ENCODE results near the gene CAB39L.
A peak's percentile ranks its signal among the peaks of the same experiment; 100 is the strongest.

The CAB39L gene

GRCh38 chr13:49373716-49374115 lies 70.1 kb downstream of the CAB39L start:
- Histone ChIP-seq H3K4me2 (no peak overlapping the region), H3K4me1 (peaks cover 3 to 23% (median 11%) of the 10 kb centered on the region in 10 experiments; a peak in 17 of 20 replicates), H3K9me3 (replicated peaks in 1 of 11) (no peaks in the 10 kb centered on the region), H3K27me3 (no peaks in the 10 kb centered on the region), H3K9ac (no peak overlapping the region), H4K20me1 (no peaks in the 10 kb centered on the region), H3K36me3 (peaks cover 0 to 3% (median 0%) of the 10 kb centered on the region in 11 experiments; a peak in 2 of 22 replicates), H3K27ac (no peak overlapping the region), H3K4me3 (no peak overlapping the region)
- TF ChIP-seq Cebpa-rat (IDR thresholded peaks at IDR 0.05) = no peak

GRCh38 chr13:49371943-49372613 lies 71.8 kb downstream of the CAB39L start:
- H3K9ac ChIP-seq = no peak overlapping the region
- H3K27me3 ChIP-seq = no peaks in the 10 kb centered on the region
- H3K4me1 ChIP-seq = peaks cover 3 to 23% (median 11%) of the 10 kb centered on the region in 10 experiments; a peak in 17 of 20 replicates
- no peaks in the 10 kb centered on the region for H3K9me3 ChIP-seq (replicated peaks in 1 of 11)
- H3K36me3 ChIP-seq = peaks cover 0 to 3% (median 0%) of the 10 kb centered on the region in 11 experiments; a peak in 2 of 22 replicates
- H4K20me1 ChIP-seq = no peaks in the 10 kb centered on the region
- H3K4me3 ChIP-seq = no peak overlapping the region
- H3K4me2 ChIP-seq = peak overlapping the region in 7 of 11 experiments; percentile 7 to 54 (median 25); a peak in 10 of 22 replicates
- TF ChIP-seq Cebpa-rat (IDR thresholded peaks at IDR 0.05) = no peak
- no peak overlapping the region for H3K27ac ChIP-seq

GRCh38 chr13:49370371-49370770 lies 73.5 kb downstream of the CAB39L start:
- no peak overlapping the region for H3K9ac ChIP-seq
- H3K4me3 ChIP-seq = no peak overlapping the region
- peaks cover 0 to 3% (median 0%) of the 10 kb centered on the region in 11 experiments; a peak in 2 of 22 replicates for H3K9me3 ChIP-seq (replicated peaks in 1 of 11)
- no peaks in the 10 kb centered on the region for H3K27me3 ChIP-seq
- TF ChIP-seq Cebpa-rat (IDR thresholded peaks at IDR 0.05) = no peak
- no peaks in the 10 kb centered on the region; a peak in 1 of 22 replicates for H3K36me3 ChIP-seq
- H3K4me1 ChIP-seq = peaks cover 3 to 23% (median 11%) of the 10 kb centered on the region in 10 experiments; a peak in 17 of 20 replicates
- no peaks in the 10 kb centered on the region for H4K20me1 ChIP-seq
- H3K4me2 ChIP-seq = no peak overlapping the region
- no peak overlapping the region for H3K27ac ChIP-seq

- H4K20me1 ChIP-seq = no peaks in the 10 kb centered on the region
- no peak overlapping the region for H3K4me2 ChIP-seq
- H3K9ac ChIP-seq = no peak overlapping the region
- H3K9me3 ChIP-seq (replicated peaks in 1 of 11) = peaks cover 0 to 8% (median 3%) of the 10 kb centered on the region in 11 experiments; a peak in 9 of 22 replicates
- H3K4me3 ChIP-seq = no peak overlapping the region
- no peaks in the 10 kb centered on the region for H3K27me3 ChIP-seq
- H3K4me1 ChIP-seq = peaks cover 3 to 23% (median 11%) of the 10 kb centered on the region in 10 experiments; a peak in 17 of 20 replicates
- no peak overlapping the region for H3K27ac ChIP-seq
- no peaks in the 10 kb centered on the region; a peak in 1 of 22 replicates for H3K36me3 ChIP-seq
- no peak for TF ChIP-seq Cebpa-rat (IDR thresholded peaks at IDR 0.05)
These were observed 74.0 kb downstream of the CAB39L start for GRCh38 chr13:49369866-49370265.

- no peak overlapping the region for H3K27ac ChIP-seq
- peaks cover 7 to 20% (median 13%) of the 10 kb centered on the region in 11 experiments for H3K9me3 ChIP-seq (replicated peaks in 1 of 11)
- H3K27me3 ChIP-seq = no peaks in the 10 kb centered on the region
- no peak overlapping the region for H3K9ac ChIP-seq
- peaks cover 0 to 18% (median 10%) of the 10 kb centered on the region in 10 experiments; a peak in 10 of 20 replicates for H3K4me1 ChIP-seq
- no peak for TF ChIP-seq Cebpa-rat (IDR thresholded peaks at IDR 0.05)
- H4K20me1 ChIP-seq = no peaks in the 10 kb centered on the region
- no peak overlapping the region for H3K4me3 ChIP-seq
- peaks cover 0 to 7% (median 2%) of the 10 kb centered on the region in 11 experiments; a peak in 8 of 22 replicates for H3K36me3 ChIP-seq
- H3K4me2 ChIP-seq = no peak overlapping the region
These were observed 75.2 kb downstream of the CAB39L start for GRCh38 chr13:49368688-49369087.

GRCh38 chr13:49367640-49368422 lies 76.0 kb downstream of the CAB39L start:
- Histone ChIP-seq H3K27me3 (no peaks in the 10 kb centered on the region), H3K9ac (no peak overlapping the region), H3K4me1 (peaks cover 0 to 16% (median 10%) of the 10 kb centered on the region in 10 experiments; a peak in 10 of 20 replicates), H3K36me3 (peaks cover 0 to 16% (median 7%) of the 10 kb centered on the region in 11 experiments; a peak in 10 of 22 replicates), H3K4me2 (no peak overlapping the region), H3K27ac (no peak overlapping the region), H3K4me3 (no peak overlapping the region), H4K20me1 (no peaks in the 10 kb centered on the region), H3K9me3 (replicated peaks in 1 of 11) (peaks cover 15 to 28% (median 21%) of the 10 kb centered on the region in 11 experiments)
- TF ChIP-seq Cebpa-rat (IDR thresholded peaks at IDR 0.05) = no peak

GRCh38 chr13:49366841-49367240 lies 77.0 kb downstream of the CAB39L start:
- no peaks in the 10 kb centered on the region for H4K20me1 ChIP-seq
- H3K4me2 ChIP-seq = no peak overlapping the region
- H3K4me1 ChIP-seq = peaks cover 0 to 6% (median 3%) of the 10 kb centered on the region in 10 experiments; a peak in 10 of 20 replicates
- TF ChIP-seq Cebpa-rat (IDR thresholded peaks at IDR 0.05) = no peak
- peaks cover 15 to 34% (median 27%) of the 10 kb centered on the region in 11 experiments for H3K9me3 ChIP-seq (replicated peaks in 1 of 11)
- H3K9ac ChIP-seq = no peak overlapping the region
- no peak overlapping the region for H3K27ac ChIP-seq
- H3K27me3 ChIP-seq = no peaks in the 10 kb centered on the region
- H3K36me3 ChIP-seq = peaks cover 0 to 18% (median 7%) of the 10 kb centered on the region in 11 experiments; a peak in 10 of 22 replicates
- H3K4me3 ChIP-seq = no peak overlapping the region

- no peak for TF ChIP-seq Cebpa-rat (IDR thresholded peaks at IDR 0.05)
- Histone ChIP-seq H3K27ac (no peak overlapping the region), H3K27me3 (no peaks in the 10 kb centered on the region), H3K4me1 (peaks cover 0 to 6% (median 3%) of the 10 kb centered on the region in 10 experiments; a peak in 4 of 20 replicates), H3K9ac (no peak overlapping the region), H3K9me3 (replicated peaks in 1 of 11) (peaks cover 10 to 27% (median 17%) of the 10 kb centered on the region in 11 experiments; a peak in 21 of 22 replicates), H4K20me1 (no peaks in the 10 kb centered on the region), H3K4me3 (no peak overlapping the region), H3K4me2 (no peak overlapping the region), H3K36me3 (peaks cover 0 to 45% (median 14%) of the 10 kb centered on the region in 11 experiments; a peak in 11 of 22 replicates)
These were observed 86.2 kb downstream of the CAB39L start for GRCh38 chr13:49357694-49358093.

- H3K9me3 ChIP-seq (replicated peaks in 1 of 11) = peaks cover 9 to 24% (median 12%) of the 10 kb centered on the region in 11 experiments; a peak in 19 of 22 replicates
- H3K36me3 ChIP-seq = peaks cover 0 to 46% (median 14%) of the 10 kb centered on the region in 11 experiments; a peak in 11 of 22 replicates
- H3K9ac ChIP-seq = no peak overlapping the region
- H3K4me2 ChIP-seq = peak overlapping the region in 1 of 11 experiments; percentile 22; a peak in 1 of 22 replicates
- H3K27me3 ChIP-seq = no peaks in the 10 kb centered on the region
- no peak for TF ChIP-seq Cebpa-rat (IDR thresholded peaks at IDR 0.05)
- H4K20me1 ChIP-seq = no peaks in the 10 kb centered on the region
- no peak overlapping the region for H3K27ac ChIP-seq
- peaks cover 0 to 6% (median 3%) of the 10 kb centered on the region in 10 experiments; a peak in 4 of 20 replicates for H3K4me1 ChIP-seq
- no peak overlapping the region for H3K4me3 ChIP-seq
These were observed 87.6 kb downstream of the CAB39L start for GRCh38 chr13:49356223-49356622.

Measured in BLaER1 treated with 17β-estradiol and CSF1 and Interleukin-3, amounts not matched to agents 10 nM and 100 nM (cell line).